Fibroblast of villous mesenchyme (primary cell): ENCODE results near the gene STX5. TPM values are rescaled to one million over a fixed set of nuclear protein-coding genes. Genes with fewer than 3 reads are reported as not detected.

Source experiments
- DNase-seq: peaks from one replicate; pipeline ENCODE4 v3.0.0-alpha.2; 2010; ENCODE audit warnings: low read depth
- H3K4me3 ChIP-seq: 2 replicates; pipeline ENCODE4 v1.5.1; 2011; ENCODE audit warnings: low read depth, mild to moderate bottlenecking, low read length
- total RNA-seq: library from RNA; depleted of rRNA; stranded (reverse); fragments of >200 nt; gene quantifications from 2 replicates; pipeline ENCODE4 v1.2.3, GENCODE V29; 2012
- TF ChIP-seq, protein P1 (sequence below): IDR thresholded peaks from 2 replicates; pipeline ENCODE4 v1.5.1; 2012; ENCODE audit warnings: low read depth, mild to moderate bottlenecking, low read length; ENCODE audit not compliant: insufficient read depth

The STX5 gene, protein sequence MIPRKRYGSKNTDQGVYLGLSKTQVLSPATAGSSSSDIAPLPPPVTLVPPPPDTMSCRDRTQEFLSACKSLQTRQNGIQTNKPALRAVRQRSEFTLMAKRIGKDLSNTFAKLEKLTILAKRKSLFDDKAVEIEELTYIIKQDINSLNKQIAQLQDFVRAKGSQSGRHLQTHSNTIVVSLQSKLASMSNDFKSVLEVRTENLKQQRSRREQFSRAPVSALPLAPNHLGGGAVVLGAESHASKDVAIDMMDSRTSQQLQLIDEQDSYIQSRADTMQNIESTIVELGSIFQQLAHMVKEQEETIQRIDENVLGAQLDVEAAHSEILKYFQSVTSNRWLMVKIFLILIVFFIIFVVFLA
- total RNA-seq, result 35.1 and 47.5 TPM in 2 replicates

DNA sequence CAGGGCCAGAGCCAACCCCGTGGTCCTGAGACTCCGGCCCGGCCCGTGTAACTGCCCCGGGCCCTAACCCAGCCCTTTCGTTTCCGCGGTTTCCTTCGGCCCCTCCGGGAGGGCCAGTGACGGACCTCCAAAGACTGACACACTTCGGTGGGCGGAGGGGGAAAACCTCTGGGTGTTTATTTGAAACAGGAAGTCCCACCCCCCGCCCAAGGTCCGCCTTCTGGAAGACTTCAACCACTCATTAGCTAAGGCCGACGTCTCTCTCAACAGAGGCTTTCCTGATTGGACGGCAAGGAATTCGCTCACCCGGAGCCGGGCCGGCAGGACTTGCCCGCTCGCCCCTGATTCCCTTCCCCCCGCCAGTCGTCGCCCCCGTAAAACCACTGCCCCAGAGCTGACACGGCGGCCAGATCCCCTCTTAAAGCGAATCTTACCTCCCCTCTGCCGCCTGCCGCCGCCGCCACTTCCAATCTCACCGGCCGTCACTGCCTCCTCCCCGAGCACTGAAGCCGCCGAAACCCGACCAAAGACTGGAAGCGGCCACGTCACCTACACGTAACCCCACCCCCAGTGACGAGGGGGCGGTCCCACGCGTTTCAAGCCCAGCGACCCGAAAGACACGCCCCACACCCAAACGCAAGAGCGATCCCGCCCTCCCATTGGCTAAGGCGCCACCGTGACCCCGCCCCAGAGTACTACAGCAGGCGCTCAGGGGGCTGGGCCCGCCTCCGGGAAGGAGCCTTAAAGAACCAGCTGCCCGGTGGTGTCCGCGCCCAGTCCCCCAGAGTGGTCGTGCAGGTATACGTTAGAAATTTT is at the start of gene STX5:
TSS of gene STX5 (minus strand) at position 532 of the 816 bp plus-strand sequence. CDS start 808 bp downstream, outside the sequence.
- peak within 1 kb of the TSS; percentile 94 for H3K4me3 ChIP-seq
- peak; percentile 99 for DNase-seq
- TF ChIP-seq, protein P1, sequence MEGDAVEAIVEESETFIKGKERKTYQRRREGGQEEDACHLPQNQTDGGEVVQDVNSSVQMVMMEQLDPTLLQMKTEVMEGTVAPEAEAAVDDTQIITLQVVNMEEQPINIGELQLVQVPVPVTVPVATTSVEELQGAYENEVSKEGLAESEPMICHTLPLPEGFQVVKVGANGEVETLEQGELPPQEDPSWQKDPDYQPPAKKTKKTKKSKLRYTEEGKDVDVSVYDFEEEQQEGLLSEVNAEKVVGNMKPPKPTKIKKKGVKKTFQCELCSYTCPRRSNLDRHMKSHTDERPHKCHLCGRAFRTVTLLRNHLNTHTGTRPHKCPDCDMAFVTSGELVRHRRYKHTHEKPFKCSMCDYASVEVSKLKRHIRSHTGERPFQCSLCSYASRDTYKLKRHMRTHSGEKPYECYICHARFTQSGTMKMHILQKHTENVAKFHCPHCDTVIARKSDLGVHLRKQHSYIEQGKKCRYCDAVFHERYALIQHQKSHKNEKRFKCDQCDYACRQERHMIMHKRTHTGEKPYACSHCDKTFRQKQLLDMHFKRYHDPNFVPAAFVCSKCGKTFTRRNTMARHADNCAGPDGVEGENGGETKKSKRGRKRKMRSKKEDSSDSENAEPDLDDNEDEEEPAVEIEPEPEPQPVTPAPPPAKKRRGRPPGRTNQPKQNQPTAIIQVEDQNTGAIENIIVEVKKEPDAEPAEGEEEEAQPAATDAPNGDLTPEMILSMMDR, result no peak

DNA sequence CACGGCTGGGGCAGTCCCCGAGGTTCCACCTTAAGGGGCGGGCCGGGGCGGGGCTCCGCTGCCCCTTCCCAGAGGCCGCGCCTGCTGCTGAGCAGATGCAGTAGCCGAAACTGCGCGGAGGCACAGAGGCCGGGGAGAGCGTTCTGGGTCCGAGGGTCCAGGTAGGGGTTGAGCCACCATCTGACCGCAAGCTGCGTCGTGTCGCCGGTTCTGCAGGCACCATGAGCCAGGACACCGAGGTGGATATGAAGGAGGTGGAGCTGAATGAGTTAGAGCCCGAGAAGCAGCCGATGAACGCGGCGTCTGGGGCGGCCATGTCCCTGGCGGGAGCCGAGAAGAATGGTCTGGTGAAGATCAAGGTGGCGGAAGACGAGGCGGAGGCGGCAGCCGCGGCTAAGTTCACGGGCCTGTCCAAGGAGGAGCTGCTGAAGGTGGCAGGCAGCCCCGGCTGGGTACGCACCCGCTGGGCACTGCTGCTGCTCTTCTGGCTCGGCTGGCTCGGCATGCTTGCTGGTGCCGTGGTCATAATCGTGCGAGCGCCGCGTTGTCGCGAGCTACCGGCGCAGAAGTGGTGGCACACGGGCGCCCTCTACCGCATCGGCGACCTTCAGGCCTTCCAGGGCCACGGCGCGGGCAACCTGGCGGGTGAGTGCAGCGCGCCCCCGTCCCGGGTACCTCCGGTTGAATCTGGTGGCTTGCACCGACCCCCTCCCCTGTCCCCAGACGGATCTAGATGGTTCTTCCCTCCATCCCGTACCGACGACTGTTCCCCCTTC is 49.1 kb upstream of the STX5 start, which contains the start of gene SLC3A2:
TSS of gene SLC3A2 (plus strand) at position 94 of the 776 bp plus-strand sequence. CDS start at position 222, 128 bp downstream.
- peak; percentile 89 for DNase-seq
- TF ChIP-seq, protein P1, result peak; percentile 36
- peak within 1 kb of the TSS; percentile 93 for H3K4me3 ChIP-seq

DNA sequence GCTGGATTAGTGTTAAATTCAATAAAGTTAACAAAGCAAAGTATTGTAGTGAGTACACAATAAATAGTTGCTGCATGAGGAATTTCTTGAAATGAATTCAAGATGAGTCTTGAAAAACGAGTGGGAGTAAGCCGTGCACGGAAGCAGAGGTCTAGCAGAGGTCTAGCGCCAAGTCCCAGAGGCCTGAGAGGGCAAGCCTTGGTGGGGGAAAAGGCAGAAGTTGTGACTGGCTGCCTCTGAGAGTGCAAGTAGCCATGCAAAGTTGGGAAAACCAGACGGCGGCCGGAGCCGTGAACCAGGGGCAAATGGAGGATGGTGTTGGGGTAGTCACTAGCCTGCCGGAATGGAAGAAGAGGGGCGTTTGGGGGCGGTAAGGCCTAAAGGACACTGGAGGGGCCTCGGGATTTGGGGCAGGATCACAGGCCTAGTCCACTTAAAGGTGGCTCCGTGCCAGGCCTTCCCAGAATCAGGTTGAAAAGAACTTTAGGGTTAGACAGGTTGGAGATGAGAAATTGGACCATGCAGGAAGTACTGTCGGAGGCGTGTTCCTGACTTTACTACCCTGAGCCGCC is 48.5 kb upstream of the STX5 start:
- TF ChIP-seq, protein P1, result no peak
- peak; percentile 67 for DNase-seq

DNA sequence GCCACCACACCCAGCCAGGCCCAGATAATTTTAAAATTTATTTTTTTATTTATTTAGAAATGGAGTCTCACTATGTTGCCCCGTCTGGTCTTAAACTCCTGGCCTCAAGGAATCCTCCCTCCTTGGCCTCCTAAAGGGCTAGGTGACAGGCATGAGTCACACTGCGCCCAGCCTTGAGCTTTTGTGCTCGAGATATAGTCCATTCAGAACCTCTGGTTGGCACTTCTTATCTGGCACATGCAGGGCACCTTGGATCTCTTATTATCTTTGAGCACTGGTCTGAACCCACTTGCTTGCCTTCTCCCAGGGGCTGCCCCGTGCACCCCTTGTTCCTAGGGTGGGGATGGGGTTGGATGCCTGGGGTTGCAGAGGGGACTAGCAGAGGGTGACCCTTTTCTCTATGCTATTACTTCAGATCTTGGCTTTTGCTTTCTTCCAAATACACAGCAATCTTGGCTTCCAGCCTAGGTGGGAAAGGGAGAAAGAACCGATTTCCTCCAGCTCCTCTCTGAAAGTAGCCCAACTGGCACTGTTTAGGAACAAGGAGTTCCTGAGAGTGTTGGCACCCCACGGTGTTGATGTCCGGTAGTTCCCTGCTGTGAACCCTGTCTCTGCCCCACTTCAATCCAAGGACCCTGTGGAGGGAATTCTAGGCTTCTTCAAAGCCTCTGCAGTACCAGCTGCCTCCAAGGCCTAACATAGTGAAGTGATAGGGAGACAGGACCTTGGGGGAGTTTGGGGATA is 47.6 kb upstream of the STX5 start:
- no peak for DNase-seq
- H3K4me3 ChIP-seq, result peak overlapping the region; percentile 93
- TF ChIP-seq, protein P1, result no peak

More for the DNA sequence above, 48.5 kb upstream of the STX5 start:
- peak overlapping the region; percentile 93 for H3K4me3 ChIP-seq

DNA sequence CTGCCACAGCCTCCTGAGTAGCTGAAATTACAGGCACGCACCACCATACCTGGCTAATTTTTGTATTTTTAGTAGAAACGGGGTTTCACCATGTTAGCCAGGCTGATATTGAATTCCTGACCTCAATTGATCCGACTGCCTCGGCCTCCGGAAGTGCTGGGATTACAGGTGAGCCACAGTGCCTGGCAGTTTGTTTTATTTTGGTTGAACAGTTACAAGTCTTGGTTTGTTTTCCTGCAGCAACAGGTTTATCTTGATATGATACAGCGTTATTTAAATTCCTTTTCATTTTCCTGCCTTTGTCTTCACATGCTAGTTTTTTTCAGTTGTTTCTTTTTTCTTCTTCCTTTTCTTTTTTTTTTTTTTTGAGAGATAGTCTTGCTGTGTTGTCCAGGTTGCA is 44.9 kb upstream of the STX5 start:
- no peak overlapping the region for H3K4me3 ChIP-seq
- no peak for DNase-seq
- TF ChIP-seq, protein P1, result no peak
